ENCODE results near the gene KCNK7. TPM values are rescaled to one million over a fixed set of nuclear protein-coding genes. Genes with fewer than 3 reads are reported as not detected.

The KCNK7 gene
- total RNA-seq, 1 donor = not detected

DNA sequence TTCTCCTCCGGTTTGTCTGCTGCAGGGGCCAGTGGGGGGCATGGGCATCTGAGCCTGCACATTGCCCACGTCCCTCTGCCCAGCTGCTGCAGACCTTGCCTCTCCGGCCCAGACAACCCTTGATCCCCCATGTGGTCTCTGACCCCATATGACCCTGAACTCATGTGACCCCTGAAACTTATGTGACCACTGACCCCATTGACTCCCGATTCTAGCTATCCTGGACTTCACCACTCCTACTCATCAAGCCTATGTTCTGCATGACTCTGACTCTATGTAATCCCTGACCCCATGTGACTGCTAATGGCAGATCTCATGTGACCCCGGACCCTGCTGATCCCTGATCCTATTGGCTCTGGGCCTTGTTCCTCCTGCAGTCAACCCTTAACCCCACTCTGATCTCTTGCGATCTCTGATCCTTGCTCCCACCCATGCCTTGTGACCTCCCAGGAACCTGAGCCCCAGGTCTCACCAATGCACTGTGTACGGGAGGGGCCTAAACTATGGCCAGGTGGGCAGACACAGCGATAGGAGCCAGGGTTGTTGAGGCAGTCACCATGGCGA is 43.1 kb downstream of the KCNK7 start:
- no peak for DNase-seq (ENCODE audit: low read depth)
- no peak overlapping the region for H3K4me3 ChIP-seq (ENCODE audit: low read depth, low read length)
- TF ChIP-seq, protein P1, sequence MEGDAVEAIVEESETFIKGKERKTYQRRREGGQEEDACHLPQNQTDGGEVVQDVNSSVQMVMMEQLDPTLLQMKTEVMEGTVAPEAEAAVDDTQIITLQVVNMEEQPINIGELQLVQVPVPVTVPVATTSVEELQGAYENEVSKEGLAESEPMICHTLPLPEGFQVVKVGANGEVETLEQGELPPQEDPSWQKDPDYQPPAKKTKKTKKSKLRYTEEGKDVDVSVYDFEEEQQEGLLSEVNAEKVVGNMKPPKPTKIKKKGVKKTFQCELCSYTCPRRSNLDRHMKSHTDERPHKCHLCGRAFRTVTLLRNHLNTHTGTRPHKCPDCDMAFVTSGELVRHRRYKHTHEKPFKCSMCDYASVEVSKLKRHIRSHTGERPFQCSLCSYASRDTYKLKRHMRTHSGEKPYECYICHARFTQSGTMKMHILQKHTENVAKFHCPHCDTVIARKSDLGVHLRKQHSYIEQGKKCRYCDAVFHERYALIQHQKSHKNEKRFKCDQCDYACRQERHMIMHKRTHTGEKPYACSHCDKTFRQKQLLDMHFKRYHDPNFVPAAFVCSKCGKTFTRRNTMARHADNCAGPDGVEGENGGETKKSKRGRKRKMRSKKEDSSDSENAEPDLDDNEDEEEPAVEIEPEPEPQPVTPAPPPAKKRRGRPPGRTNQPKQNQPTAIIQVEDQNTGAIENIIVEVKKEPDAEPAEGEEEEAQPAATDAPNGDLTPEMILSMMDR (IDR thresholded peaks at IDR 0.05; ENCODE audit: insufficient read depth, low read depth, low read length) = no peak

DNA sequence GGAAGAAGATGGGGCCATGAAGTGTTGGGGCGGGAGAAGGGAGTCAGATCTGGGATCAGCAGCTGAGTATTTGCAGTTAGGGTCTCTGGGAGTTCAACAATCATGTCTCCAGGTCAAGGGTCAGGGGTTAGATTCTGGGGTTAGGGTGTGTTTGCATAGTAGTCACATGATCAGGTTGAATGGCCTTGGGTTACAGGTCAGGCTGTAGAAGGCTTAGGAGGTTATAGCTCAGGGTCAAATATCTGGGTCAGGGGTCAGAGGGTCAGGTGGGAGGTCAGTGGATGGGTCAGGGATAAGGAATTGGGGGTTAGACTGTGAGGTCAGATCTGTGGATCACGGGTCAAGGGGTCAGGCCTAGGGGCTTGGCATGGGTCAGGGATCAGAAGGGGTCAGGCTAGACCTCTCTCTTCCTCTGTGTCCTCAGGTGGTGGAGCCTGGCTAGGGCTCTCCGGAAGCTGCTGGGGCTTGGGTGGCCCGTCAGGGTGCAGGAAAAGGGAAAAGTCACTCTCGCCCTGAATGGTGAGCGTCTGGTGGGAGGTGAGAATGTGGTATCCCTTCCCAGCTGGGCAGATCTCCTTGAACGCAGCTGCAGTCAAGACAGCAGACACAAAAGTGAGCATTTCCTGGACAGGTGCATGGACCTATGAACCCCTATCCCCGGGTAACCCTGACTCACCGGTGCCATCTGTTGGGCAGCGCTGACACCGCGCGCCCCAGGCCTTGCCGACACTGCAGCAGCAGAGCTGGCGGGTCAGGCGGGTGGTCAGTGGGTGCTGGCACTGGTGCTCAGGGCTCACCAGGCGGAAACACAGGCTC is 43.8 kb downstream of the KCNK7 start:
- H3K4me3 ChIP-seq (ENCODE audit: low read depth, low read length) = no peak overlapping the region
- peak; percentile 41 for DNase-seq (ENCODE audit: low read depth)
- TF ChIP-seq, protein P1 (IDR thresholded peaks at IDR 0.05; ENCODE audit: insufficient read depth, low read depth, low read length) = peak; percentile 56

DNA sequence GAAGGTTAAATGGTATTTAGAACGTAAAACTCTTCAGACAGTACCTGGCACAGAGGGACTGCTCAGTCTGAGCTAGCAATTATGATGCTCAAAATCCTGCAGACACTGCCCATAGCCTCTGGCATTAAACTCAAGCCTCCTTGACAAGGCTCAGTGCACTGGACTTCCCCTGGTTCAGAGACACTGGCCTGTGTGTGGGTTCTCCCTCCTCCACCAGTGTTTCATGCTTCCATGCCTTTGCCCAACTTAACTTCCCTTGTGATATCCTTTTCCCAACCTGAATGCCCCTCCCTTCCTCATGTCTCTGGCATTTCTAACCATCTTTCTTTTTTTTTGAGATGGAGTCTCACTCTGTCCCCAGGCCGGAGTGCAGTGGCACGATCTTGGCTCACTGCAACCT is 46.5 kb downstream of the KCNK7 start:
- no peak overlapping the region for H3K4me3 ChIP-seq (ENCODE audit: low read depth, low read length)
- no peak for DNase-seq (ENCODE audit: low read depth)
- TF ChIP-seq, protein P1 (IDR thresholded peaks at IDR 0.05; ENCODE audit: insufficient read depth, low read depth, low read length) = no peak

DNA sequence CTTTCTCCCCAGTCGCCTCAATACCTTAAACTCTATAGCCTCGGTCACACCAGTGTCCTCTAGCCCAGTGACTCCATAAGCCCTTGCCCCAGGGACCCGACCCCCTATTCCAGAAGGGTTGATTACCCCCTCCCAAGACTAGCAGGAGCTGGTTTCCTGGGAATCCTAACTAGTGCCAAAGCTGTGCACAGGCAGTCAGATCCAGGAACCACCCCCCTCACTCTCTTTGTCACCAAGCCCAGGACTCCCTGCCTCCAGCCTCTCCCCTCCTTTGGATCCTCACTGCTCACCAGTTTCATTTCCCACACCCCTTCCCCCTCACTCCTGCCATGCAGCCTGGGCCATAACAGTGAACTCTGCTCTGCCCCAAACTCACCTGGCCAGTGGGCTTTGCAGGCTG is 47.2 kb downstream of the KCNK7 start:
- H3K4me3 ChIP-seq (ENCODE audit: low read depth, low read length) = no peak overlapping the region
- DNase-seq (ENCODE audit: low read depth) = no peak
- TF ChIP-seq, protein P1 (IDR thresholded peaks at IDR 0.05; ENCODE audit: insufficient read depth, low read depth, low read length) = no peak

DNA sequence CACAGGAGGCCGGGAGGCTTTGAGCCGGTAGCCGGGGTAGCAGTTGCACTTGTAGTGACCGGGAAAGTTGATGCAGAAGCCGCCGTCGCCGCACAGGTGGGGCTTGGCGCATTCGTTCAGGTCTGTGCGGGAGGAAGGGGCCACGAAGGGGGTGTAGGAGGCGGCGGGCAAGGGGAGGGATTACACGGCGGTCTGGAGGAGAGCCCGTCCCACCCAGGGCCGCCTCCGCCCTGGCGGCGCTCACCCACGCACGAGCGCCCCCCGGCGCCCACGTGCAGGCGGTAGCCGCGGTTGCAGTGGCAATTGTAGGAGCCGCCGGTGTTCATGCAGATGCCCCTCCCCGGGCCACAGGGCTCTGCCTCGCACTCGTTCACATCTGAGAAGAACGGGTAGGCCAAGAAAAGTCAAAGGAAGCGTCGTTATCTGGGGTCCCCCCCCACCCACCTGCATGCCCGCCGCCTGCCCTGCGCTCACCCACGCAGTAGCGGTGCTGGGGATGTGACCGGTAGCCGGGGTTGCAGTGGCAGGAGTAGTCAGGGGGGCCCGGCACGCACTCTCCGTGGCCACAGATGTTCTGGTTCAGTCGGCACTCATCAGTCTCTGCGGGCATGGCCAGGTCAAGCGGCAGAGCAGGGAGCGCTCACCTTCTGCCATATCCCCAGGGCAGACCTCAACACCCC is 48.0 kb downstream of the KCNK7 start:
- H3K4me3 ChIP-seq (ENCODE audit: low read depth, low read length) = no peak overlapping the region
- TF ChIP-seq, protein P1 (IDR thresholded peaks at IDR 0.05; ENCODE audit: insufficient read depth, low read depth, low read length) = no peak
- no peak for DNase-seq (ENCODE audit: low read depth)

DNA sequence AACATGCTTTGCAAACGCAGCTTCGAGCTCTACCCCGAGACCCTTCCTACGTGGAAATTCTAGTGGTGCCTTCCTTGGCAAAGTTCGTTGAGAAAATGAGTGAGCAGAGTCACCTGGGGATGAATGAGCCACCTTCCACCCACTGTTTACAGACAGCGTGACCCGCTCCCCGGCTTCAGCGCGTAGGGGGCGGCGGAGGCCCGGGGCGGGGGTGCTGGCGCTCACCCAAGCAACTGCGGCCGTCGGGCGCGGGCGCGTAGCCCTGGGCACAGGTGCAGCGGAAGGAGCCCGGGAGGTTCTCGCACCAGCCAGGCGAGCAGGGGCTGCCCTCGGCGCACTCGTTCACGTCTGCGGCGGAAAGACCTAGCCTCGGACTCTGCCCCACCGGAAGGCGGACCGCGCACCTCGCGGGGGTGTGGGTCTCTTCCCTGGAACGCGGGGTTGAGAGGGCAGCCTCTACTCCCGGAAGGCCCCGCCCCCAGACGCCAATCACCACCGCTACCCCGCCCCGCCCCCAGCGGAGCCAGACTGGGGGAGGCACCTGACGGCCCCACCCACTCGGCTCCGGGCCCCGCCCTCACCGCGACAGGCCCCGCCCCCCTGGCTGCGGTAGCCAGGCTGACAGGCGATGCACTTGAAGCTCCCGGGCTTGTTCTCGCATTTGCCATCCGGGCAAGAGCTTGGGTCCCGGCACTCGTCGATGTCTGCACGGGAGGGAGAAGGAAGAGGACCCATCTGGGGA is 49.2 kb downstream of the KCNK7 start:
- H3K4me3 ChIP-seq (ENCODE audit: low read depth, low read length) = no peak overlapping the region
- DNase-seq (ENCODE audit: low read depth) = no peak
- TF ChIP-seq, protein P1 (IDR thresholded peaks at IDR 0.05; ENCODE audit: insufficient read depth, low read depth, low read length) = no peak
